Stimulated activated naive CD4-positive, alpha-beta T cell (primary cell): ENCODE data around the gene RUFY4.
A peak's percentile ranks its signal among the peaks of the same experiment; 100 is the strongest.
"Not testable (repeated sequence)": the region's sequence is repeated elsewhere in the genome, so short reads cannot be mapped to it uniquely, and the experiment has no call there.

Experiments used
- DNase-seq, 6 experiments: peaks; one replicate each; lab custom pipeline; 2025; lab: John Stamatoyannopoulos, UW

RUFY4 gene

GRCh38 chr2:218031771-218032257, 37.2 kb upstream of the RUFY4 start:
- DNase-seq = no peak

GRCh38 chr2:218032336-218033171, 36.5 kb upstream of the RUFY4 start:
- no peak for DNase-seq

- DNase-seq = no peak
These were observed 35.9 kb upstream of the RUFY4 start for GRCh38 chr2:218033208-218033589.

GRCh38 chr2:218033590-218034496, 35.2 kb upstream of the RUFY4 start:
- DNase-seq = peak in 1 of 6 experiments; percentile 47

GRCh38 chr2:218034497-218035213, 34.4 kb upstream of the RUFY4 start:
- peak; percentile 22 to 85 (median 45) for DNase-seq

GRCh38 chr2:218035463-218036100, 33.5 kb upstream of the RUFY4 start:
- DNase-seq = no peak

- no peak for DNase-seq
These were observed 32.7 kb upstream of the RUFY4 start for GRCh38 chr2:218036371-218036770.

GRCh38 chr2:218039171-218039570, 29.9 kb upstream of the RUFY4 start:
- no peak for DNase-seq

GRCh38 chr2:218040883-218041282, 28.2 kb upstream of the RUFY4 start:
- DNase-seq = no peak

- DNase-seq = no peak
These were observed 27.5 kb upstream of the RUFY4 start for GRCh38 chr2:218041302-218042168.

- no peak for DNase-seq
These were observed 26.0 kb upstream of the RUFY4 start for GRCh38 chr2:218043100-218043499.

- no peak for DNase-seq
These were observed 25.3 kb upstream of the RUFY4 start for GRCh38 chr2:218043701-218044109.

GRCh38 chr2:218044599-218044998, 24.5 kb upstream of the RUFY4 start:
- not testable (repeated sequence) for DNase-seq

- no peak for DNase-seq
These were observed 22.8 kb upstream of the RUFY4 start for GRCh38 chr2:218046238-218046637.

GRCh38 chr2:218047536-218048225, 21.4 kb upstream of the RUFY4 start:
- DNase-seq = no peak

GRCh38 chr2:218051903-218052302, 17.1 kb upstream of the RUFY4 start:
- no peak for DNase-seq

- no peak for DNase-seq
These were observed 9.8 kb upstream of the RUFY4 start for GRCh38 chr2:218059289-218059688.

GRCh38 chr2:218060118-218060517, 8.9 kb upstream of the RUFY4 start:
- no peak for DNase-seq

GRCh38 chr2:218060950-218061660, 7.9 kb upstream of the RUFY4 start:
- DNase-seq = no peak
